CD4-positive, alpha-beta T cell treated with Interleukin-2 at 100 ng/mL for 4 hours (primary cell): ENCODE data around the gene NR5A1.

Experiments used
- DNase-seq: peaks from one replicate; pipeline ENCODE4 v3.0.0-alpha.2; 2020; ENCODE audit warnings: low spot score

NR5A1 gene

DNA sequence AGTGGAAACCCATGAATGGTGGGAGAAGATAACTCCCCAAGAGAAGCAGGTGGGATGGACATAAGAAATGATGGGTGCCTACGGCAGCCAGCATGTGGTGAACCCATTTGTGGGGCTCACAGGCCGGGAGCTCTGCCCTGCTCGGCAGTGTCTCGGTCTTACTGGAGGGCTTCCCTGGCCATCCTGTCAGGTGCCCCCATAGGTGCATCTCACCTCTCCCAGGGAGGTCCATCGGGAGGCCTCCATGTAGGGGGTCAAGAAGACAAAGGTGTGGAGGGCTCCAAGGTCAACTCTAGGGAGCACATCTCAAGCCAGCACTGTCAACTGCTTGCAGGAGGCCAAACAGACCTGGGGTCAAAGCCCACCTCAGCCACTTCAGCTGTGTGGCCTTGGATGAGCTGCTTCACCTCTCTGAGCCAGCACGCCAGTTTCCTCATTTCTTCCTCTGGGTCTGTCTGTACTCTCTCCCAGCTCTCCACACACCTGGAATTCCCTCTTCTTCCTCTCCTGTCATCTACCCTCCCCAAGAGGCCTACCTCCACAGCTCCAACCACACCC lies 67.4 kb downstream of the NR5A1 start:
- no peak for DNase-seq

DNA sequence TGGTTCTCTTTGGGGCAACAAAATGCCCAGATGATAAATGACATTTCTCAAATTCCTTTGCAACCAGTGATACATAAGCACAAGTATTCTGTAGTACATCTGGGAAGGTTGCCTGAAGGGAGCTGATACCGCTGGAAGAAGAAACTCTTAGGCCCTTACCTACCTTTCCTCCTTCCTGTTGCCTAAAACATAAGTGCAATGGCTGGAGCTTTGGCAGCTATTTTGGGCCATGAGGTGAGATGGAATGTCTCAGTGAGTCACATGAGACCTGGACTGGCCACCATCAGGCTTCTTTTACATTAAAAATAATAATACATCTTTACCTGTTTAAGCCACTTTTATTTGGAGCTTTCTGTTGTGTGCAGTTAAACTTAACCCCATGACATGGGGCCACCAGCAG lies 68.1 kb downstream of the NR5A1 start:
- no peak for DNase-seq

DNA sequence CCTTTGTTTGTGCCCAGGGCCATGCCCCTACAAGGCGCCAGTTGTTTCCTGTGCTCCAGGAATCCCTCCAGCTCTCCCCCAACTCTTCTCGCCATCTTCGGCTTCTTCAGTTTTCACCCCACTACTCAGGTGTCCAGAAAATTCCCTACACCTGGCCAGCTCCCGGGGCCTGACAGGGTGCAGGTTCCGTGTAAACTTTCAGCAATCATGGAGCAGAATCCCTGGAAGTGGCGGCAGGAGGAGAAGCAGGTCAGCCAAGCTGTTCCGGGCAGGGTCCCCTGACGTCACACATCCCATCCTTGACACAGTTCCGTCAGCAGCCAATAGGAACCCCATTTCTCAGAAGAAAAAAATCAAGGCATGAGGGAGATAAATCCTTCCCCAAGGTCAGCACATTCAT lies 69.1 kb downstream of the NR5A1 start:
- DNase-seq, result no peak

DNA sequence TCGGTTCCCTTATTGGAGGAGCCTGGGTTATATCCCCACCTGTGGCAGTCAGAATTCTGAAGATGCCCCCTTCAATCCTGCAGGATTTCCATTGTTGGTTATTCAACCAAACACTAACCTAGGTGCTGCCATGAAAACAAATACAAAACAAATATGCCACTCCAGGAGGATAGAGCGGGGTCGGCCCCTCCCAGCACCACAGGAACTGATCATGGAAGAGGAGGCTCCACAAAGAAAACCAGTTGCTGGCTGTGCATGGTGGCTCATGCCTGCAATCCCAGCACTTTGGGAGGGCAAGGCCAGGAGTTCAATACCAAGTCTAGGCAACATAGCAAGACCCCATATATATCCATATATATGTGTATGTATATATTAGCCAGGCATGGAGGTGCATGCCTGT lies 70.1 kb downstream of the NR5A1 start:
- no peak for DNase-seq

DNA sequence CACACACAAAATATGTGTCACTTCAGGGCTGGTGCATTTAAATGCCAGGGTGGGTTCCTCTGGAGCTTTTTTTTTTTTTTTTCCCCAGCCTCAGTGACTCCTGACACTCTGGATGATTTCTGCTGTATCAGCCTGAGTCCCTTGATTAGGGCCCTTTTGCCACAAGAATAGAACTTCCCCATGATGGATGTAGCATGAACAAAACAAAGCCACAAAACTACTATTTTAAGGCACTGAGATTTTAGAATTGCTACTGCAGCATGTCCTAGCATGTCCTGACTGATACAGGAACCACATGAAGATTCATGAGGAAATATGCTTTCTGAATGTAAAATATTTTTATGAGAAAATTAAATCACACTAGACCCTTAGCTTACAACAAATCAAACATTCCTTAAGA lies 70.9 kb downstream of the NR5A1 start:
- no peak for DNase-seq
